Astrocyte of the spinal cord (primary cell): ENCODE data around the gene RHPN2.

ENCODE experiments used
- DNase-seq: peaks from one replicate; pipeline ENCODE4 v3.0.0; 2011; ENCODE audit warnings: low read depth, low spot score
- H3K4me3 ChIP-seq: 2 replicates; pipeline ENCODE4 v1.5.1; 2011; ENCODE audit warnings: low read depth, mild to moderate bottlenecking, low read length, moderate library complexity
- CTCF ChIP-seq: IDR thresholded peaks from 2 replicates; pipeline ENCODE4 v1.5.1; 2012; ENCODE audit warnings: low read depth, mild to moderate bottlenecking, low read length, inconsistent platforms
- in situ Hi-C: cut with HindIII; loops from 2 replicates; pipeline ENCODE4 v1.10.0; 2017; ENCODE audit warnings: low sequenced_read_pairs

The RHPN2 gene

DNA sequence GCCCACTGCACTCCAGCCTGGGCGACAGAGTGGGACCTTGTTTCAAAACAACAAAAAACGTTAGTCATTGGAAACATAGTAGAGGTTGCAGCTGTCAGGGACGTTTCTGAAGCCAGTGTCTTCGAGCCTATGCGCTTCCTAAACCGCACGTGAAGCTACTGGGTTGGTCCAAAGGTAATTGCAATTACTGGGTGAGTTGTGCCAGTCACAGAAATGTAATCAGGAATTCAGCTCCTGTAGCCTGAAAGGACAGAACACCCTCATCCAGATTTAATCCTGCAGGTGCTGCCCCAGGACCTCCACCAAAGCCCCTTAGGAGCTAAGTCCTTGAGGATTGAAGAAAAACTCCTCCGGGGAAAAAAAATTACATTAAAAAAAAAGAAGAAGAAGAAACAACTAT is 2.4 kb upstream of the RHPN2 start:
- H3K4me3 ChIP-seq: no peak overlapping the region
- TF ChIP-seq CTCF: no peak
- no peak for DNase-seq
- in situ Hi-C loops: no loop called here

DNA sequence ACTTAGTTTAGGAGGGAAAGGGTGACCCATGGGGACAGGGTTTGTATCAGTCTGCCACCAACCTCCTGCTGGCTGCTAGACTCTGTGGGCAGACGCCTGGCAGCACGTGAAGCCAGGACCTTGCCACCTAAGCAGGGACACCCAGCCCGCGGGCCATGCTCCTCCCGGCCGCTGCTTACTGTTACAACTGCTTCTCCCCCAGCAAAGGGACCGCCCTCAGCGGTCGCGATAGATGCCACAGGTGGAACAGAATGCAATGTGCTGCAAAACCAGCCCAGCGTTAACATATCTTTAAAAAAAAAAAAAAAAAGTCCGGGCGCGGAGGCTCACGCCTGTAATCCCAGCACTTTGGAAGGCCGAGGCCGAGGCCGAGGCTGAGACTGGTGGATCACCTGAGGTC is 1.9 kb upstream of the RHPN2 start:
- no peak overlapping the region for H3K4me3 ChIP-seq
- in situ Hi-C loops: no loop called here
- TF ChIP-seq CTCF: no peak
- DNase-seq: no peak

DNA sequence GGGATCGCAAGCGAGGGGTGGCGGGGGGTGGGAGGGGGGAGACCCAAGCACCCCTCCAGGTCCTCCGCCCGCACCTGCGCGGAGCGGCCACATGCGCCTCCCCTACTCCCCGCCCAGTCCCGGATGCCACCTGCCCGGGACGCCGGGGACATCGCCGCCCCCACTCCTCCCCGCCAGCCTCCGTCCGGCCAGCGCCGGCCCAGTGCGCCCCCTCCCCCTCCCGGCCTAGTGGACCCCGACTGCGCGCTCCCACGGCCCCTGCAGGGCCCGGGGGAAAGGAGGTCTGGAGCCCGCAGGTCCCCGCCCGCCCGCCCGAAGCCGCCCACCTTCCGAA is 263 bp downstream of the RHPN2 start:
- in situ Hi-C loops: no loop called here
- H3K4me3 ChIP-seq: peak overlapping the region; percentile 49
- TF ChIP-seq CTCF: no peak
- DNase-seq: no peak

- TF ChIP-seq CTCF: no peak
- DNase-seq: no peak
- in situ Hi-C loops: no loop called here
- peak overlapping the region; percentile 49 for H3K4me3 ChIP-seq
Measured at GRCh38 chr19:33063753-33064457, 783 bp downstream of the RHPN2 start.

GRCh38 chr19:33063356-33063752 is 1.3 kb downstream of the RHPN2 start:
- in situ Hi-C loops: no loop called here
- H3K4me3 ChIP-seq: peak overlapping the region; percentile 49
- peak; percentile 23 for DNase-seq
- TF ChIP-seq CTCF: no peak

GRCh38 chr19:33062902-33063301 is 1.8 kb downstream of the RHPN2 start:
- in situ Hi-C loops: no loop called here
- no peak overlapping the region for H3K4me3 ChIP-seq
- TF ChIP-seq CTCF: no peak
- DNase-seq: no peak

- TF ChIP-seq CTCF: no peak
- DNase-seq: no peak
- no peak overlapping the region for H3K4me3 ChIP-seq
- in situ Hi-C loops: no loop called here
Measured at GRCh38 chr19:33060586-33060985, 4.1 kb downstream of the RHPN2 start.
